ENCODE measurements around the gene TOR1AIP1. TPM values are rescaled to one million over a fixed set of nuclear protein-coding genes. Genes with fewer than 3 reads are reported as not detected.
A peak's percentile ranks its signal among the peaks of the same experiment; 100 is the strongest.
"Not testable (repeated sequence)": the region's sequence is repeated elsewhere in the genome, so short reads cannot be mapped to it uniquely, and the experiment has no call there.

Gene TOR1AIP1
- total RNA-seq = 10 to 100 TPM; 18.1 to 26.2 TPM
- 28.9 TPM for polyA plus RNA-seq (2013, experiment 1 of 2)
- polyA plus RNA-seq (2013, experiment 2 of 2) = 25.7 TPM
- long read RNA-seq, experiment 1, full-length matches to known transcripts = 2 of 6 reads
- long read RNA-seq, experiment 1, partial matches to known transcripts = 0 of 6 reads
- long read RNA-seq, experiment 1, other reads (novel, unspliced or antisense) = 4 of 6 reads
- long read RNA-seq, experiment 2, full-length matches to known transcripts = 56 of 59 reads
- long read RNA-seq, experiment 2, partial matches to known transcripts = 0 of 59 reads
- long read RNA-seq, experiment 2, other reads (novel, unspliced or antisense) = 3 of 59 reads
- long read RNA-seq, experiment 3, full-length matches to known transcripts = 90 of 98 reads
- long read RNA-seq, experiment 3, partial matches to known transcripts = 2 of 98 reads
- long read RNA-seq, experiment 3, other reads (novel, unspliced or antisense) = 6 of 98 reads
- long read RNA-seq, experiment 4, full-length matches to known transcripts = 7 of 10 reads
- long read RNA-seq, experiment 4, partial matches to known transcripts = 0 of 10 reads
- long read RNA-seq, experiment 4, other reads (novel, unspliced or antisense) = 3 of 10 reads

- 0 to 2% methylated on average over 31 to 72 of the region's 72 CpGs for WGBS, 2 experiments (ENCODE audit: insufficient coverage in 1 of 2, insufficient read length in 1 of 2)
- peak within 1 kb of the TSS; percentile 100 for H3K27ac Mint-ChIP-seq
- TF ChIP-seq CTCF (conservative IDR thresholded peaks at IDR 0.05) = peak; percentile 66
Observed at GRCh38 chr1:179882253-179883039, at the start of gene TOR1AIP1. TSS of gene TOR1AIP1 (plus strand) at chr1:179882285. CDS start at chr1:179882503, 218 bp downstream.

GRCh38 chr1:179836686-179837445 lies 45.2 kb upstream of the TOR1AIP1 start:
- H3K27me3 ChIP-seq (ENCODE audit: control insufficient read depth, insufficient read depth, low read length, poor library complexity, severe bottlenecking); H3K4me1 ChIP-seq (ENCODE audit: control insufficient read depth, insufficient read depth, low read length); H3K4me3 Mint-ChIP-seq; H3K9ac ChIP-seq (ENCODE audit: extremely low read depth, low read length, poor library complexity, severe bottlenecking); H3K9me3 Mint-ChIP-seq; H3K4me1 Mint-ChIP-seq; H3K9me3 ChIP-seq (ENCODE audit: control insufficient read depth, low read length); H3K27ac ChIP-seq (ENCODE audit: low read depth, low read length); H3K4me3 ChIP-seq (ENCODE audit: low read length); H3K36me3 Mint-ChIP-seq (ENCODE audit: low read depth); H3K36me3 ChIP-seq (ENCODE audit: control insufficient read depth, insufficient read depth, low read length); H3K27me3 Mint-ChIP-seq (ENCODE audit: insufficient read depth); H3K27ac Mint-ChIP-seq; DNase-seq: not testable (repeated sequence)
- WGBS, 2 experiments (ENCODE audit: insufficient coverage in 1 of 2, insufficient read length in 1 of 2) = 97 to 98% methylated on average over 11 to 37 of the region's 38 CpGs

More at GRCh38 chr1:179882253-179883039, at the start of gene TOR1AIP1:
- Mint-ChIP-seq H3K4me1 (peaks cover 12% of the 10 kb centered on the region), H3K27me3 (ENCODE audit: insufficient read depth) (no peaks in the 10 kb centered on the region), H3K9me3 (no peaks in the 10 kb centered on the region), H3K36me3 (ENCODE audit: low read depth) (peaks cover 5% of the 10 kb centered on the region), H3K4me3 (peak within 1 kb of the TSS; percentile 91)
- Histone ChIP-seq H3K9ac (ENCODE audit: extremely low read depth, low read length, poor library complexity, severe bottlenecking) (peak within 1 kb of the TSS; percentile 96), H3K36me3 (ENCODE audit: control insufficient read depth, insufficient read depth, low read length) (peaks cover 28% of the 10 kb centered on the region), H3K4me3 (ENCODE audit: low read length) (peak within 1 kb of the TSS; percentile 99), H3K27ac (ENCODE audit: low read depth, low read length) (peak within 1 kb of the TSS; percentile 99), H3K9me3 (ENCODE audit: control insufficient read depth, low read length) (no peaks in the 10 kb centered on the region), H3K27me3 (ENCODE audit: control insufficient read depth, insufficient read depth, low read length, poor library complexity, severe bottlenecking) (no peaks in the 10 kb centered on the region), H3K4me1 (ENCODE audit: control insufficient read depth, insufficient read depth, low read length) (peaks cover 3% of the 10 kb centered on the region)
- peak; percentile 99 for DNase-seq

- Mint-ChIP-seq H3K27me3 (ENCODE audit: insufficient read depth) (no peaks in the 10 kb centered on the region), H3K9me3 (no peaks in the 10 kb centered on the region), H3K4me1 (peaks cover 4% of the 10 kb centered on the region), H3K27ac (no peak overlapping the region), H3K4me3 (no peak overlapping the region), H3K36me3 (ENCODE audit: low read depth) (peaks cover 14% of the 10 kb centered on the region)
- Histone ChIP-seq H3K9ac (ENCODE audit: extremely low read depth, low read length, poor library complexity, severe bottlenecking) (no peak overlapping the region), H3K9me3 (ENCODE audit: control insufficient read depth, low read length) (no peaks in the 10 kb centered on the region), H3K4me1 (ENCODE audit: control insufficient read depth, insufficient read depth, low read length) (no peaks in the 10 kb centered on the region), H3K4me3 (ENCODE audit: low read length) (no peak overlapping the region), H3K27ac (ENCODE audit: low read depth, low read length) (no peak overlapping the region), H3K27me3 (ENCODE audit: control insufficient read depth, insufficient read depth, low read length, poor library complexity, severe bottlenecking) (no peaks in the 10 kb centered on the region), H3K36me3 (ENCODE audit: control insufficient read depth, insufficient read depth, low read length) (peaks cover 19% of the 10 kb centered on the region)
- WGBS, 2 experiments (ENCODE audit: insufficient coverage in 1 of 2, insufficient read length in 1 of 2) = 95% methylated on average over 3 of the region's 3 CpGs
- DNase-seq = no peak
- no peak for TF ChIP-seq CTCF (conservative IDR thresholded peaks at IDR 0.05)
Observed at GRCh38 chr1:179840107-179840506, 42.0 kb upstream of the TOR1AIP1 start.

Measured in endodermal cell (in vitro differentiated cells).